ENCODE results near the gene MMAB. TPM values are rescaled to one million over a fixed set of nuclear protein-coding genes. Genes with fewer than 3 reads are reported as not detected.

MMAB gene
- total and polyA plus RNA-seq, 2 donors (not counting 3 experiments of a cell fraction or from before 2014, with no cell fraction given), result 39.1 to 46.0 TPM

- Histone ChIP-seq H2AFZ (ENCODE audit: low read depth, low read length) (no peak overlapping the region), H3K9me1 (replicated peaks; ENCODE audit: control insufficient read depth, extremely low read depth, insufficient read depth, low read length) (no peaks in the 10 kb centered on the region), H3K36me3 (ENCODE audit: control insufficient read depth in 2 of 2, extremely low read depth in 1 of 2, insufficient read depth in 2 of 2, low read length in 2 of 2) (no peaks in the 10 kb centered on the region), H3K9ac (replicated peaks; ENCODE audit: extremely low read depth, insufficient read depth, low read length) (no peak overlapping the region), H3K27ac (ENCODE audit: insufficient read depth, low read depth, low read length) (no peak overlapping the region), H3K4me2 (ENCODE audit: insufficient read depth, low read length) (no peak overlapping the region), H3K79me2 (ENCODE audit: control insufficient read depth, insufficient read depth, low read length) (no peaks in the 10 kb centered on the region), H4K20me1 (replicated peaks; ENCODE audit: control insufficient read depth, extremely low read depth, insufficient read depth, low read length) (no peaks in the 10 kb centered on the region), H3K27me3 (ENCODE audit: control insufficient read depth in 2 of 2, insufficient read depth in 2 of 2, low read length in 2 of 2) (peaks cover 0 to 7% of the 10 kb centered on the region in 2 experiments), H3K4me1 (ENCODE audit: control insufficient read depth, extremely low read depth, insufficient read depth, low read length) (no peaks in the 10 kb centered on the region), H3K4me3 (replicated peaks in 1 of 3; ENCODE audit: insufficient read depth in 1 of 3, low read depth in 1 of 3, low read length in 3 of 3) (no peak overlapping the region), H3K9me3 (replicated peaks; ENCODE audit: control insufficient read depth, insufficient read depth, low read length) (no peaks in the 10 kb centered on the region)
- FAIRE-seq (no peak), DNase-seq (ENCODE audit: low read depth, low spot score) (no peak)
- no TSS peak for BruUV-seq (replicated peaks)
- TF ChIP-seq EZH2 (IDR thresholded peaks at IDR 0.05; ENCODE audit: borderline replicate concordance, low read depth, low read length, severe bottlenecking) (no peak), POLR2A (IDR thresholded peaks at IDR 0.05; ENCODE audit: low read depth, low read length) (no peak), POLR2AphosphoS5 (IDR thresholded peaks at IDR 0.05; ENCODE audit: insufficient read depth, low read depth, low read length) (no peak), FOS (IDR thresholded peaks at IDR 0.05; ENCODE audit: borderline replicate concordance, insufficient read depth, low read length) (no peak), MYC (IDR thresholded peaks at IDR 0.05; ENCODE audit: low read depth, low read length) (no peak), CTCF (IDR thresholded peaks at IDR 0.05; ENCODE audit: extremely low read depth in 1 of 2, insufficient read depth in 1 of 2, low read depth in 1 of 2, low read length in 2 of 2) (no peak), MAX (IDR thresholded peaks at IDR 0.05; ENCODE audit: insufficient read depth, insufficient read length) (no peak), JUN (IDR thresholded peaks at IDR 0.05; ENCODE audit: borderline replicate concordance, insufficient read depth, insufficient read length, low read depth) (no peak), GATA2 (IDR thresholded peaks at IDR 0.05; ENCODE audit: insufficient read depth, insufficient read length, low read depth, low read length) (no peak)
- ChIA-PET POLR2A (no interaction called here), CTCF (interaction anchor here (2.5 kb wide), 1 partner anchor 22 kb away, joined by 10 read pairs; no protein-coding TSS in a partner anchor)
- dilution Hi-C loops (cut with MboI; ENCODE audit: extremely low pct_ligation_motif_present, low sequenced_read_pairs) (no loop called here), intact Hi-C loops (cut with micrococcal nuclease) (no loop called here)
Measured at GRCh38 chr12:109619002-109619604, 45.8 kb upstream of the MMAB start.

Data from endothelial cell of umbilical vein (primary cell).